ENCODE data around the gene SPATA31C2. TPM values are rescaled to one million over a fixed set of nuclear protein-coding genes. Genes with fewer than 3 reads are reported as not detected.

Gene SPATA31C2
- total RNA-seq, 1 experiment from 2014 or later = 0.15 TPM

DNA sequence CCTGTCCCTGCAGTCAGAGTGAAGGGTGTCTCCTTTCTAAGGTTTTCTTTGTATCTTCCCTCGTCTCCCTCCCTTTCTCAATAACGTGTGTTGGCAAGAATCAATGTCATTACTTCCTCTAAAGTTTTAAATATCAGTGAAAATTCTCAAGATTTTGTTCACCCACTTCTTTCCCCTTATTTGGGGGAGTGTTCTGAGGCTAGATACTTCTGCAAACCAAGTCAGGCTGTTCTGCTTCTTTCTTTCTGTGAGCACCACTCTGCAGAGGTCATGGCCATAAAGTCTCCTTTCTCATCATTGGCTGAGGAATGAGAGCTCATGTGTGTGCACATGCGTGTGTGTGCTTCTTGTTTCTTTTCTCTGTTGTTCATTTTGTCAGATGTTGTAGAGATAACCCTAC lies 26.6 kb upstream of the SPATA31C2 start:
- Histone ChIP-seq H3K4me2 (ENCODE audit: insufficient read depth, insufficient read length, low read length) (no peak overlapping the region), H2BK15ac (ENCODE audit: low read depth, low read length) (no peak overlapping the region), H4K20me1 (ENCODE audit: control insufficient read depth, insufficient read depth, insufficient read length) (no peaks in the 10 kb centered on the region), H4K8ac (replicated peaks; ENCODE audit: insufficient read length, low read depth, low read length) (no peak overlapping the region), H2BK20ac (ENCODE audit: low read depth, low read length, poor library complexity, severe bottlenecking) (no peak overlapping the region), H3K79me2 (ENCODE audit: insufficient read depth, low read length) (no peaks in the 10 kb centered on the region), H3K23ac (ENCODE audit: insufficient read length, low read depth, low read length) (no peak overlapping the region), H2BK12ac (ENCODE audit: insufficient read length, low read depth, low read length) (no peak overlapping the region), H3T11ph (ENCODE audit: low read length) (no peak overlapping the region), H3K27me3 (ENCODE audit: insufficient read depth, low read length) (no peaks in the 10 kb centered on the region), H4K5ac (ENCODE audit: insufficient read length, low read depth, low read length) (no peak overlapping the region), H3K56ac (ENCODE audit: insufficient read length, low read depth, low read length) (no peak overlapping the region), H2BK120ac (ENCODE audit: low read depth, low read length, poor library complexity, severe bottlenecking) (no peak overlapping the region), H3K27ac (ENCODE audit: insufficient read length, low read depth, low read length) (no peak overlapping the region), H3K18ac (ENCODE audit: insufficient read length, low read depth, low read length) (no peak overlapping the region), H3K4ac (ENCODE audit: low read depth, low read length) (no peak overlapping the region), H3K23me2 (ENCODE audit: insufficient read length, low read depth, low read length, poor library complexity, severe bottlenecking) (no peaks in the 10 kb centered on the region), H3K9ac (ENCODE audit: extremely low read depth, insufficient read length, low read length) (no peak overlapping the region), H2AFZ (ENCODE audit: low read length) (no peak overlapping the region), H3K79me1 (ENCODE audit: insufficient read depth, low read depth, low read length, poor library complexity, severe bottlenecking) (no peaks in the 10 kb centered on the region), H3K14ac (ENCODE audit: insufficient read depth, low read length) (no peak overlapping the region), H3K4me1 (ENCODE audit: insufficient read depth, low read length) (peaks cover 8% of the 10 kb centered on the region; the same call in 1 of the 2 replicates), H2BK5ac (ENCODE audit: insufficient read length, low read length) (no peak overlapping the region), H2AK5ac (ENCODE audit: insufficient read length, low read length) (no peak overlapping the region), H4K91ac (ENCODE audit: insufficient read length, low read depth, low read length) (no peak overlapping the region), H3K9me3 (ENCODE audit: control insufficient read depth, low read depth, low read length) (no peaks in the 10 kb centered on the region)
- Mint-ChIP-seq H3K4me1 (peaks cover 16 to 20% of the 10 kb centered on the region in 2 experiments), H3K27ac (no peak overlapping the region), H3K4me3 (no peak overlapping the region), H3K9me3 (peaks cover 2 to 6% of the 10 kb centered on the region in 2 experiments; a peak in 3 of 5 replicates), H3K36me3 (ENCODE audit: insufficient read depth in 1 of 3, low read depth in 3 of 3) (peaks cover 0 to 4% (median 2%) of the 10 kb centered on the region in 3 experiments; a peak in 2 of 7 replicates), H3K27me3 (ENCODE audit: low read depth) (peaks cover 11% of the 10 kb centered on the region)
- DNase-seq = no peak
- TF ChIP-seq, protein P1, sequence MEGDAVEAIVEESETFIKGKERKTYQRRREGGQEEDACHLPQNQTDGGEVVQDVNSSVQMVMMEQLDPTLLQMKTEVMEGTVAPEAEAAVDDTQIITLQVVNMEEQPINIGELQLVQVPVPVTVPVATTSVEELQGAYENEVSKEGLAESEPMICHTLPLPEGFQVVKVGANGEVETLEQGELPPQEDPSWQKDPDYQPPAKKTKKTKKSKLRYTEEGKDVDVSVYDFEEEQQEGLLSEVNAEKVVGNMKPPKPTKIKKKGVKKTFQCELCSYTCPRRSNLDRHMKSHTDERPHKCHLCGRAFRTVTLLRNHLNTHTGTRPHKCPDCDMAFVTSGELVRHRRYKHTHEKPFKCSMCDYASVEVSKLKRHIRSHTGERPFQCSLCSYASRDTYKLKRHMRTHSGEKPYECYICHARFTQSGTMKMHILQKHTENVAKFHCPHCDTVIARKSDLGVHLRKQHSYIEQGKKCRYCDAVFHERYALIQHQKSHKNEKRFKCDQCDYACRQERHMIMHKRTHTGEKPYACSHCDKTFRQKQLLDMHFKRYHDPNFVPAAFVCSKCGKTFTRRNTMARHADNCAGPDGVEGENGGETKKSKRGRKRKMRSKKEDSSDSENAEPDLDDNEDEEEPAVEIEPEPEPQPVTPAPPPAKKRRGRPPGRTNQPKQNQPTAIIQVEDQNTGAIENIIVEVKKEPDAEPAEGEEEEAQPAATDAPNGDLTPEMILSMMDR (conservative IDR thresholded peaks at IDR 0.05) = no peak
- no CpG with 5 or more reads among the region's 3 CpGs for WGBS (ENCODE audit: extremely low coverage, insufficient read length, low lambda C conversion rate)

Data from H9 (cell line).